ENCODE measurements around the gene OSM.

- TF ChIP-seq CTCF (IDR thresholded peaks at IDR 0.05; ENCODE audit: poor library complexity): no peak
- no peak for TF ChIP-seq EZH2phosphoT487 (IDR thresholded peaks at IDR 0.05; ENCODE audit: low read depth, severe bottlenecking, unreplicated experiment)
Measured at GRCh38 chr22:30238136-30238535, 28.5 kb downstream of the OSM start.

All from hepatocyte (in vitro differentiated cells).